ENCODE results near the gene RIC8A.

GRCh38 chr11:235180-235579, 27.7 kb downstream of the RIC8A start:
- TF ChIP-seq CHD1 (IDR thresholded peaks at IDR 0.05; ENCODE audit: low read length), result no peak
- no peak for TF ChIP-seq E2F8 (IDR thresholded peaks at IDR 0.05; ENCODE audit: low read depth, partially characterized antibody)
- no peak for TF ChIP-seq BRF2 (IDR thresholded peaks at IDR 0.05; ENCODE audit: borderline replicate concordance, insufficient read depth, insufficient read length)
- no peak for TF ChIP-seq CTCF (IDR thresholded peaks at IDR 0.05 in 2 of 3, conservative IDR thresholded peaks at IDR 0.05 in 1 of 3; ENCODE audit: insufficient read depth in 2 of 3, low read depth in 1 of 3, low read length in 3 of 3)
- no peak for TF ChIP-seq CEBPB (tag; IDR thresholded peaks at IDR 0.05)
- no peak for TF ChIP-seq ZNF511 (CRISPR knock-in tag; IDR thresholded peaks at IDR 0.05)
- TF ChIP-seq POLR2A (conservative IDR thresholded peaks at IDR 0.05), result no peak
- no peak for TF ChIP-seq MAX (CRISPR knock-in tag; IDR thresholded peaks at IDR 0.05)
- no peak for TF ChIP-seq HIVEP1 (CRISPR knock-in tag; IDR thresholded peaks at IDR 0.05)
- TF ChIP-seq SMC3 (conservative IDR thresholded peaks at IDR 0.05; ENCODE audit: insufficient read depth, low read depth, low read length), result no peak
